SK-N-SH (cell line): ENCODE results near the gene KIAA1549.

ENCODE experiments used
- CTCF ChIP-seq: fragments of 200-600 bp; sonication (generic); IDR thresholded peaks from 2 replicates; pipeline ENCODE4 v1.6.1; 2017; ENCODE audit warnings: antibody characterized with exemption, mild to moderate bottlenecking, moderate library complexity
- FOXJ3 ChIP-seq: sonication (generic); formaldehyde crosslinking; IDR thresholded peaks from 2 replicates; pipeline ENCODE4 v1.5.1; 2020; ENCODE audit warnings: mild to moderate bottlenecking, missing genetic modification reagents
- MXI1 ChIP-seq: IDR thresholded peaks from 2 replicates; pipeline ENCODE4 v1.6.1; 2012; ENCODE audit warnings: mild to moderate bottlenecking, low read depth, low read length, improper control_type of control experiment
- RFX5 ChIP-seq: IDR thresholded peaks from 2 replicates; pipeline ENCODE4 v1.6.1; 2012; ENCODE audit warnings: mild to moderate bottlenecking, improper control_type of control experiment, low read length
- SIN3A ChIP-seq: IDR thresholded peaks from 2 replicates; pipeline ENCODE4 v1.6.1; 2012; ENCODE audit warnings: low read depth, mild to moderate bottlenecking, low read length, moderate library complexity, borderline replicate concordance
- TEAD4 ChIP-seq: IDR thresholded peaks from 2 replicates; pipeline ENCODE4 v1.4.0; 2012; ENCODE audit warnings: mild to moderate bottlenecking, borderline replicate concordance; ENCODE audit not compliant: insufficient read depth
- TF ChIP-seq, protein P1 (sequence below): IDR thresholded peaks from 2 replicates; pipeline ENCODE4 v1.4.0; 2012; ENCODE audit warnings: low read depth, borderline replicate concordance

- TF ChIP-seq, protein P1, sequence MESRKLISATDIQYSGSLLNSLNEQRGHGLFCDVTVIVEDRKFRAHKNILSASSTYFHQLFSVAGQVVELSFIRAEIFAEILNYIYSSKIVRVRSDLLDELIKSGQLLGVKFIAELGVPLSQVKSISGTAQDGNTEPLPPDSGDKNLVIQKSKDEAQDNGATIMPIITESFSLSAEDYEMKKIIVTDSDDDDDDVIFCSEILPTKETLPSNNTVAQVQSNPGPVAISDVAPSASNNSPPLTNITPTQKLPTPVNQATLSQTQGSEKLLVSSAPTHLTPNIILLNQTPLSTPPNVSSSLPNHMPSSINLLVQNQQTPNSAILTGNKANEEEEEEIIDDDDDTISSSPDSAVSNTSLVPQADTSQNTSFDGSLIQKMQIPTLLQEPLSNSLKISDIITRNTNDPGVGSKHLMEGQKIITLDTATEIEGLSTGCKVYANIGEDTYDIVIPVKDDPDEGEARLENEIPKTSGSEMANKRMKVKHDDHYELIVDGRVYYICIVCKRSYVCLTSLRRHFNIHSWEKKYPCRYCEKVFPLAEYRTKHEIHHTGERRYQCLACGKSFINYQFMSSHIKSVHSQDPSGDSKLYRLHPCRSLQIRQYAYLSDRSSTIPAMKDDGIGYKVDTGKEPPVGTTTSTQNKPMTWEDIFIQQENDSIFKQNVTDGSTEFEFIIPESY: no peak
- TF ChIP-seq CTCF: no peak
- no peak for TF ChIP-seq SIN3A
- TF ChIP-seq RFX5: no peak
- no peak for TF ChIP-seq MXI1
- no peak for TF ChIP-seq TEAD4
- no peak for TF ChIP-seq FOXJ3
These were observed 67.4 kb downstream of the KIAA1549 start for GRCh38 chr7:138913783-138914182.
